ENCODE measurements around the gene ARL4D. TPM values are rescaled to one million over a fixed set of nuclear protein-coding genes. Genes with fewer than 3 reads are reported as not detected.

ARL4D gene
- total and polyA plus RNA-seq, 2 of the 4 experiments (the other 2 are of a cell fraction): 12.5 to 30.7 TPM

- no peaks in the 10 kb centered on the region for H3K36me3 ChIP-seq (ENCODE audit: control insufficient read depth, insufficient read depth, low read length)
- ATAC-seq (ENCODE audit: low read depth): no peak
- H2AK9ac ChIP-seq (replicated peaks; ENCODE audit: low read depth, low read length, poor library complexity): no peak overlapping the region
- no peaks in the 10 kb centered on the region for H3K27me3 ChIP-seq (ENCODE audit: control insufficient read depth, insufficient read depth, low read length)
- no peak overlapping the region for H3K23ac ChIP-seq (ENCODE audit: low read depth, low read length)
- H4K91ac ChIP-seq (ENCODE audit: insufficient read depth, low read depth, low read length): no peak overlapping the region
- H2AK5ac ChIP-seq (ENCODE audit: low read depth, low read length): no peak overlapping the region
- H2BK20ac ChIP-seq (ENCODE audit: low read depth, low read length): no peak overlapping the region
- H4K5ac ChIP-seq (ENCODE audit: low read depth, low read length): no peak overlapping the region
- no peak overlapping the region for H2BK5ac ChIP-seq (ENCODE audit: low read depth, low read length, poor library complexity, severe bottlenecking)
- dilution Hi-C loops (cut with HindIII; ENCODE audit: low sequenced_read_pairs, unreplicated experiment) (no loop called here), intact Hi-C loops (cut with micrococcal nuclease) (no loop called here), in situ Hi-C loops (cut with MboI; ENCODE audit: low sequenced_read_pairs) (loop anchor here (25.0 kb wide), 1 partner anchor 385 kb away; the partner anchor contains the start of genes PTGES3L, RPL27 and RUNDC1)
- ChIA-PET CTCF (interaction anchor here (1.1 kb wide), 1 partner anchor 112 kb away, joined by 3 read pairs; the partner anchor contains the start of gene DHX8), POLR2A (ENCODE audit: unreplicated experiment) (interaction anchor here (1.0 kb wide), 1 partner anchor 12 kb away, joined by 3 read pairs; no protein-coding TSS in a partner anchor)
- peaks cover 0 to 3% of the 10 kb centered on the region in 2 experiments; a peak in 1 of 4 replicates for H3K79me1 ChIP-seq (ENCODE audit: low read depth in 1 of 2, low read length in 2 of 2)
- H3K9me3 ChIP-seq (ENCODE audit: control insufficient read depth, insufficient read depth, low read length): no peaks in the 10 kb centered on the region
- no peak overlapping the region for H3K4ac ChIP-seq (ENCODE audit: low read depth, low read length)
- DNase-seq: no peak
- no peak overlapping the region for H3K14ac ChIP-seq (replicated peaks; ENCODE audit: low read depth, low read length)
- no peak for TF ChIP-seq MAFK (IDR thresholded peaks at IDR 0.05; ENCODE audit: low read depth, low read length)
- no peak for TF ChIP-seq CHD1 (IDR thresholded peaks at IDR 0.05; ENCODE audit: low read depth, low read length)
- no peak for TF ChIP-seq CTCF (conservative IDR thresholded peaks at IDR 0.05; ENCODE audit: low read depth, low read length)
- TF ChIP-seq FOS (IDR thresholded peaks at IDR 0.05; ENCODE audit: low read depth, low read length): no peak
- TF ChIP-seq SMC3 (IDR thresholded peaks at IDR 0.05; ENCODE audit: low read depth, low read length): no peak
- H3K4me3 ChIP-seq (ENCODE audit: insufficient read depth, low read depth, low read length): no peak overlapping the region
- no peak overlapping the region for H3K56ac ChIP-seq (ENCODE audit: extremely low read depth, insufficient read depth, low read length)
- H3K27ac ChIP-seq (ENCODE audit: insufficient read depth, low read length): no peak overlapping the region
- no peak overlapping the region for H2AFZ ChIP-seq (replicated peaks; ENCODE audit: low read length, poor library complexity)
- no peaks in the 10 kb centered on the region for H4K20me1 ChIP-seq (ENCODE audit: insufficient read depth, low read length)
- no peak overlapping the region for H3K18ac ChIP-seq (ENCODE audit: low read depth, low read length)
- H4K8ac ChIP-seq (ENCODE audit: low read depth in 2 of 2, low read length in 2 of 2): no peak overlapping the region
- BruUV-seq (replicated peaks): no TSS peak
- no peak overlapping the region for H3K9ac ChIP-seq (ENCODE audit: low read depth, low read length)
- H2BK120ac ChIP-seq (ENCODE audit: low read depth, low read length): no peak overlapping the region
- H3K4me2 ChIP-seq (ENCODE audit: low read depth, low read length): no peak overlapping the region
- H3K4me1 ChIP-seq (ENCODE audit: control insufficient read depth, insufficient read depth, low read length): peaks cover 7% of the 10 kb centered on the region
- no CpG with 5 or more reads among the region's 11 CpGs for WGBS, 2 experiments (ENCODE audit: extremely low coverage in 2 of 2, insufficient read length in 1 of 2)
- H3K9me1 ChIP-seq (ENCODE audit: insufficient read depth, low read length): no peaks in the 10 kb centered on the region; the same call in 1 of the 2 replicates
- no peak overlapping the region for H2BK15ac ChIP-seq (ENCODE audit: low read depth, low read length)
Measured at GRCh38 chr17:43372273-43372911, 26.4 kb upstream of the ARL4D start.
